Stimulated activated CD4-positive, alpha-beta T cell treated with anti-CD3 and anti-CD28 coated beads, Interleukin-12 subunit alpha, Interleukin-12 subunit beta, amount 100 ng/mL, for 24 hours (primary cell): ENCODE measurements around the gene PRSS8.
"Not testable (repeated sequence)": the region's sequence is repeated elsewhere in the genome, so short reads cannot be mapped to it uniquely, and the experiment has no call there.

Experiments used
- DNase-seq, 2 experiments: peaks; one replicate each; pipeline ENCODE4 v3.0.0-alpha.2; 2020; ENCODE audit warnings: low read depth in 2 of 2

The PRSS8 gene

GRCh38 chr16:31135535-31136286, at the start of gene PRSS8:
Gene PRSS8 (minus strand): TSS chr16:31135727. CDS start chr16:31135498, 229 bp downstream.
- no peak for DNase-seq

DNA sequence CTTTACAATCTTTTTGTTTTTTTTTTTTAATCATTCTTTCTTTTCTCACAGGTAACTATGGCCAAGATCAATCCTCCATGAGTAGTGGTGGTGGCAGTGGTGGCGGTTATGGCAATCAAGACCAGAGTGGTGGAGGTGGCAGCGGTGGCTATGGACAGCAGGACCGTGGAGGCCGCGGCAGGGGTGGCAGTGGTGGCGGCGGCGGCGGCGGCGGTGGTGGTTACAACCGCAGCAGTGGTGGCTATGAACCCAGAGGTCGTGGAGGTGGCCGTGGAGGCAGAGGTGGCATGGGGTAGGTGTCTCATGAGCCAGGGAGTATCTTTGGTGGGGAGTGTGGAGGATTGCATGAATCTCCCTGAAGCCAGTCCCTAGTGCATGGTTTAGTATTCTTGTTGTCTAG, 49.4 kb upstream of the PRSS8 start:
- no peak for DNase-seq

GRCh38 chr16:31183432-31184428, 48.2 kb upstream of the PRSS8 start:
- DNase-seq = no peak

- no peak for DNase-seq
These were observed 46.9 kb upstream of the PRSS8 start for GRCh38 chr16:31182391-31182790.

- peak in 1 of 2 experiments; percentile 46 for DNase-seq
These were observed 45.7 kb upstream of the PRSS8 start for GRCh38 chr16:31181102-31181830.

DNA sequence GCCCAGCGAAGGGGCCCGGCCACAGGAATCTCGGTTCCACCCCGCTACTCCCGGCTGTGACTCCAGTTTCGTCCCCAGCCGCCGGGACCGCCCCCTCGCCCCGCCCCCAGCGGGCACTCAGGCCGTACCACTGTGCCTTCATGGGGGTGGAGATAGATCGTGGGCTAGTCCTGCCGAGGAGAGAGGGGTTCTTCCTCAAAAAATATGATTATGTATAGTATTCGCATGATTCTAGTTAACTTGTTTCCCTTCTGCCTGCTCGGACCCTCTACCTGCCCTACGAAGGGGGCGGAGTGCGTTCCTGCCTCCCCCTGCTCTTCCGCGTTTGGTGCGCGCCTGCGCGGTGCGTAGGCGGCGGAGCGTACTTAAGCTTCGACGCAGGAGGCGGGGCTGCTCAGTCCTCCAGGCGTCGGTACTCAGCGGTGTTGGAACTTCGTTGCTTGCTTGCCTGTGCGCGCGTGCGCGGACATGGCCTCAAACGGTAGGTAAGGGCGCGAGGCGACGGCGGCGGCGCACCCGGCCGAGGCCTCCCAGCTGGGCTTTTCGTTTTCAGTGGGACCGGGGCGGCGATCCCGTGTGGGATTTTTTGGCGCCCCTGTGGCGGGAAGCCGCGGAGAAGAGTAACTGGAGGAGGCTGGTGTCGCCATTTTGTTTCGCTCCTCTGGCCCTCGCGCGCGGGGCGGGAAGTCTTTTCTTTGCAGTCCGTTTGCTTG, 44.4 kb upstream of the PRSS8 start, which contains the start of gene FUS:
FUS (plus strand) TSS at position 393 of the 713 bp plus-strand sequence; CDS start at position 469, 76 bp downstream.
- peak; percentile 85 to 86 for DNase-seq

DNA sequence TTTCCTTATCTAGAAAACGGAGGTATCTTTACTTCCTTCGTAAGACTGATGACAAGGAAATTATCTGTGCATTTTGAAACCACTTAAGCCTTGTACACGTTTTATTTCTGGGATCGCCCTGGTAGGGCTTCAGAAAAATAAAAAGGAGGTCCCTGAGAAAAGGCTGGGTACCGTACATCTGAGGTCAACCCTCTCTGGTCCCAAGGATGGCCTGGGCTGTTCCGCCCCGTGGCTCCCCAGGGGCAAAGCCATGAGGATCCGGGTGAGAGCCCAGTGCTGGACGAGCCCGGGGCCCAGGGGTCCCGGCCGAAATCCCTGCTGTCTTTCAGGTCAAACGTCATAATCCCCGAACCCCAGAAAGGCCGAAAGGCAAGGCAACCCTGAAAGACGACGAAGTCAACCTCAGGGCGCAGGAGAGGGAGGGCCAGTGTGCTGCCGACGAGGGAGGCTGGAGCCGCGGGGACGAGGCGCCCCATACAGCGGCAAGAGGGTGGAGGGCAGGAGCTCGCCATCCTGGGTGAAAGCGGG, 43.8 kb upstream of the PRSS8 start:
- no peak for DNase-seq

- peak in 1 of 2 experiments; percentile 39 for DNase-seq
These were observed 41.6 kb upstream of the PRSS8 start for GRCh38 chr16:31177136-31177535.

DNA sequence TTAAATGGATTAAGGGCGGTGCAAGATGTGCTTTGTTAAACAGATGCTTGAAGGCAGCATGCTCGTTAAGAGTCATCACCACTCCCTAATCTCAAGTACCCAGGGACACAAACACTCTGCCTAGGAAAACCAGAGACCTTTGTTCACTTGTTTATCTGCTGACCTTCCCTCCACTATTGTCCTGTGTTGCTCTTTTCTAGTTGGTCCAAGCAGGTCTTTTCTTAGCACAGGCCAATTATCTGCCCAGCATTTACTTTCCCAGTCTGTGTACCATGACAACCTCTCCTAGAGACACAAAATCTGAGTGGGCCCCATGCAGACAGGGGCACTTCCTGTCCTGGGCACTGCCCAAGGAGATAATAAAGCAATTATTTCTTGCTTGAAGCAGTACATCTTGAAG, 34.5 kb upstream of the PRSS8 start:
- not testable (repeated sequence) for DNase-seq

GRCh38 chr16:31168848-31169247, 33.3 kb upstream of the PRSS8 start:
- DNase-seq = no peak

DNA sequence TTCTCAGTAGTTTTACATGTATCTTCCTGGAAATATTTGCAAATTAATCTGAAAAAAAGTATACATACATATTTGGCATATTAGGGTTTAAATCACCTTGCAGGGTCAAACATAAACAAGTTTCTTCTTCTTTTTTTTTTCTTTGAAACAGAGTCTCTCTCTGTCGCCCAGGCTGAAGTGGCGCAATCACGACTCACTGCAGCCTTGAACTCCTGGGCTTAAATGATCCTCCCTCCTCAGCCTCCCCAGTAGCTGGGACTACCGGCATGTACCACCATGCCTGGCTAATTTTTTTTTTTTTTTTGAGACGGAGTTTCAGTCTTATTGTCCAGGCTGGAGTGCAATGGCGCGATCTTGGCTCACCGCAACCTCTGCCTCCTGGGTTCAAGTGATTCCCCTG, 31.8 kb upstream of the PRSS8 start:
- DNase-seq = no peak

GRCh38 chr16:31157136-31157535, 21.6 kb upstream of the PRSS8 start:
- no peak for DNase-seq

GRCh38 chr16:31150976-31151375, 15.4 kb upstream of the PRSS8 start:
- DNase-seq = not testable (repeated sequence)

- no peak for DNase-seq
These were observed 14.7 kb upstream of the PRSS8 start, which contains the start of gene PRSS36 for GRCh38 chr16:31149894-31150890. Gene PRSS36 (minus strand): TSS chr16:31150066. CDS start chr16:31150035, 31 bp downstream.

- no peak for DNase-seq
These were observed 13.8 kb upstream of the PRSS8 start for GRCh38 chr16:31149332-31149731.

DNA sequence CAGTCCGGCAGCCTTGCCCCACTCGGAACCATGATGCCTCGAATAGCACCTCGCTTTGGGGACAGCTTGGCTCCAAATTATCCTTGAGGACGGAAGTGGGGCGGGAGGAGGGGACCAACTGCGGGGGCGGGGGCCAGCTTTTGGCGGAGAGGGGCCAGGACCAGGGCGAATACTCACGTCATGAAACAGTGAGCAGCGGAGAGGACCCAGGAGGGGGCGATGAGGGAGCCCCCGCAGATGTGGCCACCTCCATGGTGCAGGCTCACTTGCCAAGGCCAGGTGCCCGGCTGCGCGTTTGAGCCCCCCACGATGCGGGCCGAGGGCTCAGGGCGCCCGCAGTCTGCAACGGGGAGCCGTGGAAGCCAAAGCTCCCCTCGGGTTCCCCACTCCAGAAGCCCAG, 13.4 kb upstream of the PRSS8 start:
- no peak for DNase-seq

DNA sequence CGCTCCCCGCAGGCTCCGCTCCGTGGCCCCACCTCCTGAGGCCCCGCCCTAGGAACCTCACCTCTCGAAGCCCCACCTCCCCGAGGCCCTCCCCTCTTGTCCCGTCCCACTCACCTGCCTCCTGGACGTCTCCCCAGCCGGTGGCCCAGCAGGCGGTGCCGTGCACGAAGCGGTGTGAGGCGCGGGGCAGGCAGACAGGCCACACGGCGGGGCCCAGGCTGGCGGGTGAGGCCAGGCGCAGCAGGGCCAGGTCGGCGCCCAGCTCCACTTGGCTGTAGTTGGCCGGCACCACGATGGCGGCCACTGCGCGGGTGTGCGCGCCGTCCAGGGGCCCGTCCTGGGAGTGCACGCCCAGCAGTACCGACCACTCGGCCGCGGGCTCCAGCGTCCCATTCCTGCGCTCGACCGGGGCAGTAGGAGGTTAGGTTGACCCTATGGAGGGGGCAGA, 12.8 kb upstream of the PRSS8 start:
- DNase-seq = no peak

DNA sequence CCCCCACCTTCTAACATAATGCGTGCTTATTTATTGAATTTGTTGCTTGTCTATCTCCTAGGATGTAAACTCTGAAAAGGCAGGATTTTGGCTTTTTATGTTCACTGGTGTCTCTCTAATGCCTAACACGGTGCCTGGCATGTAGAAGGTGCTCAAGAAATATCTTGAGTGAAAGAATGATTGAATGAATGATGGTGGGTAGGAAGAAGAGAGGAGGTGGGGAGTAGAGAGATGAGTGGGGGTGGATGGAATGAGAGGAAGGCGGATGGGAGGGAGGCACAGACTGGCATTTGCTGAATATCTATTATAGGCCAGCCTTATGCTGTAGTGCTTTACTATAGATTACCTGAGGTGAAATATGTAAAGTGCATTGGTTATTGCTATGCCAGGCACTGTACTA, 12.0 kb upstream of the PRSS8 start:
- DNase-seq = no peak

DNA sequence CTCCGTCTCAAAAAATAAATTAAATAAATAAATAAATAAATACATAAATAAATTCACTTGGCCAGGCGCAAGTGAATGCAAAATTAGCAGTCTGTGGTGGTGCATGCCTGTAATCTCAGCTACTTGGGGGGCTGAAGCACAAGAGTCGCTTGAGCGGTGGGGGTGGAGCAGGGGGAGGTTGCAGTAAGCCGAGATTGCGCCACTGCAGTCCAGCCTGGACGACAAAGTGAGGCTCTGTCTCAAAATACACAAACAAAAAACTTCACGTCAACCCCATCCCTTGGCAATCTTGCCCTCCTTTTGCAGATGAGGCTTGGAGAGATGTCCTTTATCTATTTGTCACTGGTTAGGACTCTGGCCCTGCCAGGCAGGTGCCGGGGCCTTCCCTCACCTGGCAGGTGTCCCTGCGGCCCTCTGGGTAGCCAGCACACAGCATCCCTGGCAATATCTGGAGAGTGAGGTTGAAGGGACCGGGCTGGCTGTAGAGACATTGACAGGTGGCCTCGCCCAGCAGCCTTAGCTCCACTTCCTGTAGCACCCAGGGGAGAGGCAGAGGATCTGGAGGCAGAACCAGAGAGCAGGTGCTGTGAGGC, 10.0 kb upstream of the PRSS8 start:
- DNase-seq = no peak
